Breast epithelium (tissue), 3 donors: ENCODE results near the gene AHNAK2.

Experiments used
- CTCF ChIP-seq, 3 donors: fragments of 450-650 bp; IDR thresholded peaks; one replicate each; pipeline ENCODE4 v1.5.1; 2016 to 2017; ENCODE audit warnings: antibody characterized with exemption in 3 of 3, mild to moderate bottlenecking in 3 of 3, moderate library complexity in 3 of 3
- POLR2A ChIP-seq: fragments of 450-650 bp; IDR thresholded peaks from one replicate; pipeline ENCODE4 v1.6.1; 2016; ENCODE audit warnings: antibody characterized with exemption, mild to moderate bottlenecking, moderate library complexity
- POLR2AphosphoS5 ChIP-seq, 3 donors: sonication (generic); formaldehyde crosslinking; IDR thresholded peaks; one replicate each; pipeline ENCODE4 v1.6.1; 2017; ENCODE audit warnings: antibody characterized with exemption in 3 of 3

GRCh38 chr14:104975481-104976197 lies 2.5 kb downstream of the AHNAK2 start:
- TF ChIP-seq CTCF (IDR thresholded peaks at IDR 0.05), result no peak
- no peak for TF ChIP-seq POLR2A
- TF ChIP-seq POLR2AphosphoS5 (IDR thresholded peaks at IDR 0.05), result no peak
